Erythroblast (primary cell): Measurements from ENCODE around the gene MICOS13.

ENCODE experiments used
- DNase-seq, 2 experiments: peaks; one replicate each; lab custom pipeline; 2025; lab: John Stamatoyannopoulos, UW
- GATA1 ChIP-seq: IDR thresholded peaks from 2 replicates; pipeline ENCODE4 v1.6.1; 2011; ENCODE audit warnings: low read depth, mild to moderate bottlenecking, control low read depth, low read length, moderate library complexity
- POLR2A ChIP-seq: IDR thresholded peaks from 2 replicates; pipeline ENCODE4 v1.6.1; 2011; ENCODE audit warnings: mild to moderate bottlenecking, low read length

Gene MICOS13

GRCh38 chr19:5655412-5655811, 24.9 kb downstream of the MICOS13 start:
- TF ChIP-seq GATA1, result no peak
- TF ChIP-seq POLR2A, result no peak
- DNase-seq, result no peak

GRCh38 chr19:5654931-5655330, 25.4 kb downstream of the MICOS13 start:
- TF ChIP-seq GATA1 (no peak), POLR2A (no peak)
- no peak for DNase-seq

- DNase-seq, result no peak
- TF ChIP-seq POLR2A (no peak), GATA1 (no peak)
These were observed 28.1 kb downstream of the MICOS13 start for GRCh38 chr19:5652261-5652660.

GRCh38 chr19:5651361-5651760, 29.0 kb downstream of the MICOS13 start:
- TF ChIP-seq GATA1, result no peak
- no peak for TF ChIP-seq POLR2A

GRCh38 chr19:5648464-5648863, 31.9 kb downstream of the MICOS13 start:
- TF ChIP-seq POLR2A, result no peak
- TF ChIP-seq GATA1, result no peak

More at GRCh38 chr19:5651361-5651760, 29.0 kb downstream of the MICOS13 start:
- DNase-seq, result no peak

GRCh38 chr19:5646703-5647102, 33.6 kb downstream of the MICOS13 start:
- DNase-seq, result no peak
- TF ChIP-seq GATA1 (no peak), POLR2A (no peak)

More at GRCh38 chr19:5648464-5648863, 31.9 kb downstream of the MICOS13 start:
- DNase-seq, result no peak

GRCh38 chr19:5645409-5645808, 34.9 kb downstream of the MICOS13 start:
- no peak for TF ChIP-seq GATA1
- TF ChIP-seq POLR2A, result no peak
- DNase-seq, result no peak

- no peak for DNase-seq
- TF ChIP-seq POLR2A (no peak), GATA1 (no peak)
These were observed 36.3 kb downstream of the MICOS13 start for GRCh38 chr19:5644037-5644436.

GRCh38 chr19:5643060-5643459, 37.3 kb downstream of the MICOS13 start:
- no peak for TF ChIP-seq POLR2A
- no peak for TF ChIP-seq GATA1

GRCh38 chr19:5642204-5642603, 38.1 kb downstream of the MICOS13 start:
- DNase-seq, result no peak
- TF ChIP-seq GATA1, result no peak
- no peak for TF ChIP-seq POLR2A

More at GRCh38 chr19:5643060-5643459, 37.3 kb downstream of the MICOS13 start:
- DNase-seq, result no peak

- TF ChIP-seq POLR2A, result no peak
- no peak for TF ChIP-seq GATA1
- no peak for DNase-seq
These were observed 39.1 kb downstream of the MICOS13 start for GRCh38 chr19:5641171-5641570.

GRCh38 chr19:5637971-5638370, 42.3 kb downstream of the MICOS13 start:
- TF ChIP-seq POLR2A (no peak), GATA1 (no peak)
- DNase-seq, result no peak

GRCh38 chr19:5635427-5635826, 44.9 kb downstream of the MICOS13 start:
- no peak for DNase-seq
- TF ChIP-seq POLR2A (no peak), GATA1 (no peak)

GRCh38 chr19:5632657-5633056, 47.7 kb downstream of the MICOS13 start:
- no peak for DNase-seq
- TF ChIP-seq POLR2A (no peak), GATA1 (no peak)

- DNase-seq, result no peak
- no peak for TF ChIP-seq GATA1
- TF ChIP-seq POLR2A, result no peak
These were observed 48.1 kb downstream of the MICOS13 start for GRCh38 chr19:5632241-5632612.

GRCh38 chr19:5631567-5632240, 48.6 kb downstream of the MICOS13 start:
- no peak for DNase-seq
- no peak for TF ChIP-seq GATA1
- no peak for TF ChIP-seq POLR2A
